GM21529 (cell line): ENCODE data around the gene ATP11A.

ENCODE experiments used
- ATAC-seq: cut with Tn5 transposase; IDR thresholded peaks from one replicate; pipeline ENCODE4 v1.9.1; 2021; ENCODE audit not compliant: unreplicated experiment

The ATP11A gene

DNA sequence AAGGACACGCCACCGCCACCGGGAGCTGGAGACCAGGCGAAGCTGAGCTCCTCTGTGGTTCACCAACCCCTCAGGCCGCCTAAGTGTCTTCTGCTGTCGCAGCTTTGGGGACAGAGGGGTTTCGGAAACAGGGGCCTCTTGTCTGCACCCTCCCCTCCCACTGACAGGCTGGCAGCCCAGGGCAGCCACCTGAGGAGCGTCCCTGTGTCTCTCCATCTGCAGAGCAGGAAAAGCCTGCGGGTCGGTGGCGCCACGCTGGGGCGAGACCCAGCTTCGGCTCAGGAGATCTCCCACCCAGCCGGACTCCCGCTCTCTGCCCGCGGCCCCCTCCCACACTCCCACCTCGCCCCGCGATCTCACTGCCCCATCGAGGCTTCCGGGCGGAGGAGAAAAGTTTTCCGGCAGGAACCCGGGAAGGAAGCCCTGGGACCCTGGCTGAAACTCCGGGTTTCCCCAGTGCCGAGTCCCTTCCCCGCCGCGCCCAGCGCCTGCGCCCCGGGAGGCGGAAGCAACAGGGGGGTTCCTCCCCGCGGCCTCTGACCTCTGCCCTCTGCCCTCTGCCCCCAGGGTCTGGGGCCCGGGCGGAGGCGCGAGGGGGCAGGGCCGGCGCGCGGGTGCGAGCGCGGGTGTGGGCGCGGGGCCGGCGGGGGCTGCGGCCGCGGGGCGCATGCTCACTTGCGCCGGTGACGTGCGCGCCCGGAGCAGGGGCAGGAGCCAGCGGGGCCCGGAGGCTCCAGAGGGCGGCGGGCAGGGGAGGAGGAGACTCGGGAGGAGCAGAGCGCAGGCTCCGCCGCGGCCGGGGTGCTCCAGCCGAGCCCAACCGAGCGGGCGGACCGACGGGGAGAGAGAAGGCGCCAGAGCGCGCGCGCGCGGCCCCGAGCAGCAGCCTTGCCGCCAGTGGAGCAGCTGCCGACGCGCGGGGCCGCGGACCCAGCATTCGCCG lies at the start of gene ATP11A:
Gene ATP11A (plus strand): TSS at position 736 of the 943 bp plus-strand sequence. CDS start 379 bp downstream, outside the sequence.
- ATAC-seq = peak; percentile 70

DNA sequence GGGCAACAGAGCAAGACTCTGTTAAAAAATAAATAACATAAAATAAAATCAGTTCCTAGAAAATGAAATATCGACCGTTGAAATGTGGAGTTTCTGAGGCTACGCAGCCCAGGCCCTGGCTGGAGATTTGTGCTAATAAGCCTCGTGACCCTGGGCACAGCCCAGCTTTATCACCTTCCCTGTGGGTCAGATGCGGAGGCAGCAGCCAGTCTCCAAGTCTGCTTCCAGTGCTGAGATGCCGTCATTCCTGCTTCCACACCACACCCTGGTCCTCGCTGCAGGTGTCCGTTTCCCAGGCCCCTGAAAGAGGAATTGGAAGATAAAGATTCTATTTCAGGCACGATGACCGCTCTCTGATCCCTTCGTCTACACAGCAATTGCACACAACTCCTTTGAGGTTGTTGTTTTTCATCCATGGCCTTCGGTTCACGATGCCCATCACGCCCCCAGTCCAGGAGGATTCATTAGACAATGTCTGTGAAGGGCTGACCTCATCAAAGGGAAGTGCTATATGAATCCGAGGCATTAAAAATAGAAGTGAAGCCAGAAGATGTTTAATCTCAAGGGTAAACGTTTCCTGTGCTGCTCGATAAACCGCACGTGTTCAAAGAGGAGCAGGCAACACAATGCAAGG lies 48.3 kb upstream of the ATP11A start:
- ATAC-seq = no peak

DNA sequence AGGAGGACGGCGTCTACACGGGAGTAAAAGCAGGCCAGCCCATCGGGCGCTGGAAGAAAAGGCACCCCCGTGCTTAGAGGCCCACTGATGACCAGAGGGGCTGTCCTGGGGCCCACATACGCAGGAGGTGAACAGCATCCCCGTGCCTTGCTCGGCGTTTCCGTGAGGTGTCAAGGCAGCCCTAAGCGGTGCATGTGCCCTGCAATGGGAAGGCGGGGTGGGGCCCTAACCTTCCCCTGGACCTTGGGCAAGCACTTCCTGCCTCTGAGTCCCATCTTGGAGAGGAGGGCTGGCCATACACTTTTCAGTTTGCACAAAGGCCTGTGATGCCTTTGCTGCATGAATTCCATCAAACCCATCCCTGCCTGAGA lies 47.8 kb upstream of the ATP11A start:
- no peak for ATAC-seq

DNA sequence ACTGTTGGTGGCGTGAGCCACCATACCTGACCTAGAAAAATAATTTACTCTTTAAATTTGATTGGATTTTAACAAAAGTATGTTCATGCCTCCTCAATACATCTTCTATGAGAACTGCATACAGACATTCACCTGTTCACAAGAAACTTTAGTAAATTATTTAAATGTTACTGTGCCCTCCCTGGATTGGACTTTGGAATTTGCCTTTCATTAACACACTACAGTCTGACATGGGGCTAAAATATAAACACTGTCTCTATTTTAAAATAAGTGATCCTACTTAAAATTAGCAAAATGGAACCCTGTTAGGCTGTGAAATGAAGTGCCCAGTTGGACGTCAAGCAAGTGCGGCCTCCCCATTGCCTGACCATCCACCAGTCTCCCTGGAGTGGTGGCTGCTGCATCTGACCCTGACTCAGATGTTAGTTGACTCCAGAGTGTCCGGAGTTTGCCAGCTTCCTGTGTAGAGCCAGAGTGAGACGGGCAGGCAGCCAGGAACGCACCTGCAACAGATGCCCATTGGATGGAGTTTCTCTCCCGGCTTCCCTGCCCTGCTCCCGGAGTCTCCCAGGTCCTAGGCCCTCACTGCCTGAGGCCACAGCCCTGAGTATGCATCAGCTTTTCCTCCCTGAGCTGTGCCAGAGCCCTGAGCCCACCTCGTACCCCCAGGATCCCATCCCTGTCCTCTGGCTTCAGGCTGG lies 45.9 kb upstream of the ATP11A start:
- ATAC-seq = no peak

DNA sequence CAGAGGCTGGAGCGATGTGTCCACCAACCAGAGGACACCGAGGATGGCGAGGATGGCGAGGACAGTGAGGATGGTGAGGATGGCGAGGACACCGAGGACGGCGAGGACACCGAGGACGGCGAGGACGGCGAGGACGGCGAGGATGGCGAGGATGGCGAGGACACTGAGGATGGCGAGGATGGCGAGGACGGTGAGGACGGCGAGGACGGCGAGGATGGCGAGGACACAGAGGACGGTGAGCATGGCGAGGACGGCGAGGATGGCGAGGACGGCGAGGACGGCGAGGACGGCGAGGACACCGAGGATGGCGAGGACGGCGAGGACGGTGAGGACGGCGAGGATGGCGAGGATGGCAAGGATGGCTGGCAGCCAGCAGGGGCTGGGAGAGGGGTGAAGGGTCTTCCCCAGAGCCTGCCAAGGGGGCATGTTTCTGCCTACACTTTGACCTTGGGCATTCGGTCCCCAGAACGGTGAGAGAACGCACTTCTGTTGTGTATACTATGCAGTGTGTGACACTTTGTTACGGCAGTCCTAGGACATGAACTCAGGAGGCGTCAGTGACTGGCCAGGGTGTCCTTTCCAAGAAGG lies 44.4 kb upstream of the ATP11A start:
- ATAC-seq = no peak

DNA sequence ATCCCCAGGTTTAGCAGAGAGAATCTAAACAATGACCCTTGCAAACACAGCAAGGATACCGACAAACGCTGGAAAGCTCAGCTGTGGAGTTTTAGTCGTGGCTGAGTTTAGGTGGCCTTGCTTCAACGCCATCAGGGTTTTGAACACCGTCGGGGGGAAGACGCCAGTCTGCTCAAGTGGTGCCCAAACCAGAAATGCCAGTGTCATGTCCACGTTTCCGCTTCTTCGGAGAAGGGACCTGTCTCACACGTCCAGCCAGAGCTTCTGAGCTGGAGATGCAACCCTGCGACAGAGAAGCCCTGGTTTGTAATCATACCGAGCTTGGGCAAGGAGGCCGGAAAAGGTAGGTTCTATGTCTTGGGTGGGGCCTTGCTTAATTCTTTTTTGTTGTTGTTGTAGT lies 42.6 kb upstream of the ATP11A start:
- no peak for ATAC-seq

DNA sequence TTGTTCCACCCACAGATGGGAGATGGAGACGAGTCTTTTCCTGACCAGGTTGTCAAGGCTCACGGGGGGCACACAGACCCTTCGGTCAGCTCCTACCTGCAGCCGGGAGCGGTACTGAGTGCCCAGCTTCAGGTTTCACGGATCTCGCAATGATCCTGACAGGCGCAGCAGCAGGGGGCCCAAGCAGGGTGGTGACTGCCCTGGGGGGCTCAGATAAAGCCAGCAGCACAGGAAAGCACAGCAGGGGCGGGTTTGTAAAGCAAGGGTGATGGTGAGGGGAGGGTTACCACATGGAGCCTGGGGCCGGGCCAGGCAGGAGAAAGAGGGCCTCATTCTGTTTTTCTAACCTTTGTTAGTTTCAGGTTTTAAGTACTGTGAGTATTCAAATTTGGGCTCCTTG lies 41.7 kb upstream of the ATP11A start:
- no peak for ATAC-seq

DNA sequence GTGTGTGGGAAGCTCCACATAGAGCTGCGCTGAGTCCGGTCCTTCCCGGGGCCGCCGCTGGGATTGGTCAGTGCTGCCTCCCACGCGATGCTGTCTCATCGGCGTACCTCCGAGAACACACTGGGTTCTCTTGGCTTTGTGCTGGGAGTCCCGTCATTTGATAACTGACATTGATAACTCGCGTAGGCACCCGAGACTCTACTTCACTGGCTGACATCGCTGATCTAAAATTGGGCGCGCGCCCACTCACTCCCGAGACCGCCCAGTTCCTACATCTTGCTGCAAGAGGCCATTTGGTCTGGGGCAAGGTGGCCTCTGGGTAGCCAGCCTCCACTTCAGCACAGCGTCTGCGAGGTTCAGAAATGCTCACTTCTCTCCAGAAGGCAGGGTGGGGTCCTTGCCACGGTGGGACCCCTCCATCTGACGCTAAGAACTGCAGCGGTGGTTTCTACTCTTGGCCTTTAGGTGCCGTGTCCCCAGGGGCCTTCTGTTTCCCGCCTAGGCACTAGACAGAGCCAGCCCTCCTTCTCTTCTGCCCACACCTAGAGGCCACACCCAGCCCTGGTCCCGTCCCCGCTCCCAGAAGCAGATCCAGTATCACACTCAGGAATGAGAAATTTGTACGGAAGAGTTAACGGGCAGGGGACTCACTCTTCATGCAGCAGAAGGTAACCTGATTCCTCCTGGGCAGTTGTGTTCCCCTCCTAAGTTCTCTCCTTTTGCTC lies 40.7 kb upstream of the ATP11A start:
- ATAC-seq = no peak

DNA sequence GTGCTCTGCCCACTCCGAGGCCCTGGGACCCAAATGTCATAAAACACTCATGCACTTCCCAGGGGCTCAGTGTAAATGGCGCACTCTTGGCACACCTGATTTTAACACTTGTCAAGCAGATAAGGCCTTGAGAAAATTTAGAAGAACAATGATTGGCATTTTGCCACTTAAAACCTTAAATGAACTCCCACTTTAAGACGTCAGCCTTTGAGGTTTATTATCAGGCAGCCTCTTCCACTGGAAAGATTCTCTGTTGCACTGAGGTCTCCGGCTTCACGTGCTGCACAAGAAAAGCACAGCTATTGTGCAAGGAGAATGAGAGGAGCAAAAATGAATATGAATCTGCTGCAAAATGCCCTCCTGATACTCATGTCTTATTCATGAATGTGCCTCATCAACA lies 38.5 kb upstream of the ATP11A start:
- ATAC-seq = no peak

DNA sequence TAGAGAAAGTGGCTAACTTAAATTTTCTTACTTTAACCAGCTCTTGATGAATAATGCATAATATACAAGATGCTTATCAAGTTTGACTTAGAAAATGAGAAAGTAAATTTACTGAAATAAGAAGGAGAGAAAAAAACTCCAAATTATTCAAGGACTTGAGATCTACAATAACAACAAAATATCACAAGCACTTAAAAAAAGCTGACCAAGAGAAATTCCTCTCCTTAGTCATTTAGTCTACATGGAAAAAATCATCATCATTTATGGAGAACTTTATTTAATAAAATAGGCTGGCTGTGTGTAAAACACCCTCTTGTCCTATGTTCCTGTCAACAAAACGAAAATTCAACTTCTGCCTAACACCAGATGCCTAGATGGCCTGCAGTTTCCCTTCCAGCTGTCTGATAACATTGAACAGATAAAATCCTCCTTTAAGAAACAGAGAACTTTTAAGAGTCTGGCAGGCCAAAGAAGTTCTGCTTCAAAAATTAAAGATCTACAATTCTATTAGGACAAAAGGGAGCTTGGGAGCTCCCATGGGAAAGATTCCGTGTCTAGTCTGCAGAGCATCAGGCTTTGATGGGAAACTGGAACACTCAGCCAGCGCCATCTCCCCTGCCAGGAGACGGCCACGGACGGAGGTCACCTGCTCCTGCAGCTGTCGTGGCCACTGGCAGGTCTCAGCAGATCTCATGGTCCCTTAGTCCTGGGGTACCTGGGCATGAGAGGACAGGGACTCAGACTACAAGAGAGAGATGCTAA lies 37.9 kb upstream of the ATP11A start:
- no peak for ATAC-seq

DNA sequence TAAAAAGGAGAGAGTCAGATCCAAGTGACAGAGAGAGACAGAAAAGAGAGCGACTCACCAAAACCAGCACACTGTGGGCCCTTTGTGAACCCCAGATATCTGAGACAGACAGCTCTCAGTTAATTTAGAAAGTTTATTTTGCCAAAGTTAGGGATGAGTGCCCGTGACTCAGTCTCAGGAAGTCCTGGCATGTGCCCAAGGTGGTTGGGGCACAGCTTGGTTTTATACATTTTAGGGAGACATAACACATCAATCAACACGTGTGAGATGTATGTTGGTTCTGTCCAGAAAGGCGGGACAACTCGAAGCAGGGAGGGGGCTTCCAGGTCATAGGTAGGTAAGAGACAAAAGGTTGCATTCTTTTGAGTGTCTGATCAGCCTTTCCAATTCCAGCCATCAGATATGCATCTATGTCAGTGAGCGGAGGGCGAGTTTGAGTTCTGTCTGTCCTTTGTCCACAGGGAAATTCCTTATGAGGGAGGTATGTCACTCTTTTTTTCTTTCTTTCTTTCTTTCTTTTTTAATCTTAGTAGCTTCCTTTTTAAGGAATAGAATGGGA lies 37.2 kb upstream of the ATP11A start:
- no peak for ATAC-seq

DNA sequence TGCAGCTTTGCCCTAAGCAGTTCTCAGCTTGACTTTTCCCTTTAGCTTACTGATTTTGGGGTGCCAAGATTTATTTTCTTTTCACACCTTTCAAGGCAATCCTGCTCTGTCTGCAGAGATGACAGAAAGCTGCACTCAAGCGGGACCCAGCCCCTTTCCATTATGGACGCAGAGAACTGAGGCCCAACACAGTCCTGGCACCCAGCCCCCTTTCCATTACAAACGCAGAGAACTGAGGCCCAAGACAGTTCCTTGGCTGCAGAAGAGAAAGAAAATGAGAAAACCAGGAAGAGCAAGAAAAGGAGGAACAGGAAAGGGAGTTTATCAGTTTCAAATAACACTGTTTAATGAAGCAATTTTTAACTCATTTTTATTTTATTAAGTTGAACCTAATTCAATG lies 36.8 kb upstream of the ATP11A start:
- no peak for ATAC-seq

DNA sequence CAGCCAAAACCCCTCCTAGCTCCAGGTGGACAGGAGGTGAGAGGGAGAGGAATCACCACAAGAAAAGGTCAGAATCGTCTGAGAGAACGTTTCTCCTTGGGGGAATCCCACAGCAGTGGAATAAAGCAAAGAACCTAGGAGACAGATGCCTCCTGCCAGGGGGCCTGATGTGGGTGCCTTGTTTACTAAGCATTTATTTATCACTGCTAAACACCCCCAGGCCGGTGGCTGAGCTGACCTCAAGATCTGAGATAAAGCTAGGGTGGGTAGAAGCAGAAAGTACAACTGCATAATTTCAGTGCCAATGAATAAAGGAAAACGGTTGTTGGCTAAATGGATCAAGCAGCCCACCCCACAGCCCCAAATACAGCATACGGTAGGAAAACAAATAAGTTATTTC lies 33.9 kb upstream of the ATP11A start:
- ATAC-seq = no peak

DNA sequence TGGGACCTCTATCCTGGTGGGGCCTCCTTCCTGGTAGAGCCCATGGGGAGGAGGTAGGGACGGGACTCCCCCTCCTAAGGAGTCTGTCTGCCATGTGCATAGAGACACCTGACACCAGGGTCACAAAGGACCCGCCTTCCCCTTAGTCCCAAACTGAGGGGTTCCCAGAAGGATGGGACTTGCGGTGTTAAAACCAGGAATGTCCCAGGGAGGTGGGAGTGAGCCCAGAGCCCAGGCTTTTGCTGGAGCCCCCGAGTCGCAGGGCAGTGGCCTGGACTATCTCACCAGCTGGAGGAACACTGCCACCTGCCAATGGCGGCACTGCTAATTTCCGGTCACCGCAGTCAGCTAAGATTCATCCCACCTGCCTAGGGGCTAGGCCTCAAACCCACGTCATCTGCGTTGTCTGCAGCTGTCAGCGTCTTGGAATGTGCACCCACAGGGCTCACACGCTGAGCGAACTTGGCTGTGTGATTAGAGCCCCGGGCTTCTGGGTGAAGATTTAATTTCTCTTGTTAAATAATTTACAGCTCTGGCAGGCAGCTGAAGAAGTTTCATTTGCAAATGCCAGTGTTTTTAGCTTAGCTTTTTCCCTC lies 31.9 kb upstream of the ATP11A start:
- ATAC-seq = no peak

DNA sequence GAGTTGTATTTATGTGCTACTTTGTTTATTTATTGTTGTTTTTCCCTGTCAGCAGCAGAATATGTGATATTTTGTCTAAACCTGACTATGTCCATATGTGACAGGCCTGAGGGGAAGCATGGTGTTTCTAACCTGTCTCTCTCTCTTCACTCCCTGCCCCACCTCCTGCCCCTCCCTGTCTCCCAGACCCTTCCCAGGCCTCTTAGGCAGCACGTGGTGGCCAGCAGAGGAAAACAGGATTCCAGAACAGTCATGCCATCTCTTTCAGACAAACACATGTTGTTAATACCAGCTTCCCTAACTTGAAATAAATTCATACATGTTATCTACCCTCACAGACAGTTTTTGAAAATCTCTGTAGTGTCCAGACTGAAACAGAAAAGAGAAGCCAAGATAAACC lies 31.0 kb upstream of the ATP11A start:
- ATAC-seq = no peak

DNA sequence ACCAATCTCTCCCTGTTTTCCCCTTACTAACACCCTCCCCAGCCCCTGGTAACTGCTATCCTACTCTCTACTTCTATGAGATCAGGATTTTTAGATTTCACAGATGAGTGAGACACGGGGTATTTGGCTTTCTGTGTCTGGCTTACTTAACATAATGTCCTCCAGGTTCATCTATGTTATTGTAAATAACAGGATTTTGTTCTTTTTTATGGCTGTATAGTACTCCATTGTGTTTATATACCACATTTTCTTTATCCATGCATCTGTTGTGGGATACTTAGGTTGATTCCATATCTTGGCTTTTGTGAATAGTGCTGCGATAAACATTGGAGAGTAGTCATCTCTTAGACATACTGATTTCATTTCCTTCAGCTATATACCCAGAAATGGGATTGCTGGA lies 28.5 kb upstream of the ATP11A start:
- no peak for ATAC-seq

DNA sequence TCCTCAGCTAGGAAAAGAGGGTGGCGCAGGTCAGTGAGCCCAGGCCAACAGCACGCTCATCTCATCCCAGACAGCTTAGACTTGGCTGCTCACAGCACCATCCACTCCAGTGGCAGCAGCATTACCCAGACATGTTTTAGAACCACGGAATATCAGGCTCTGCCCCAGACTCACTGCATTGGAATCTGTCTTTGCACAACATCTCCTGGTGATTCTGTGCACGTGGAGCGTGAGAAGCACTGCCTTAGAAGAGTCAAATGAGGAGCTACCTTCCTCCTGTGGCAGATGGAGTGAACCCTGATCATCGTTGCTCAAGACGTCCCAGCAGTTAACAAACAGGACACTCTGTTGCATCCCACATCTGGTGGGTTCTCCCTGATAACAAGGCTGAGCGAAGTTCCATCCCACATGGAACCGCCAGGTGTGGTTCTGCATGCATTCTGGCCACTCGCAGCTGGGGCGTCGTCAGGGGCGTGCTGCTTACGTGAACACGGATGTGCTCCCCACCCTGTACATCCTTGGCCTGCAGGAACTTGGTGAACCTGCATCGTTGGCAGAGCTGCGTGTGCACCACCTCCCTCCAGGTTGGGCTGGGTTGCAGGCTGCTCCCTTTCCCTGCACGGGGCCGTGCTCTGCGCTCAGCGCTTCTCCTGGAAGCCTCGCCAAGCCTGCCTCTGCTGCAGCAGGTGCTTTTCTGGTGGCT lies 25.2 kb upstream of the ATP11A start:
- ATAC-seq = no peak

DNA sequence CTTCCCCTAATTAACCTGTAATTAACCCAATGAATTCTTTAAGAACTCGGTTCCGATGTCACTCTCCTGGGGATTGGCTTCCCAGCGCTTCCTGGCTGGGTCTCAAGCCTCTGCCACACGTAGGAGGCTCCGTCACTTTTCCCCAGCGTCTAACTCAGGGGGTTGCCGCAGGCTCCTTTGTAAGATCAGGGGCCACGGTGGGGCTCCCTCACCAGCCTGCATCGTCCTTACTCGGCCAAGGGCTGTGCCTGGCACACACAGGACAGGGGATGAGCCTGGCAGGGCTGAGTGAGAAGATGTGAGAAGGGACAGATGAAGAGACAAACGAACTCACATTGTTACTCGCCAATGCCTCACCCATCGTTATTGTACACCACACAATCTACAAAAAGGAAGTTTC lies 20.9 kb upstream of the ATP11A start:
- ATAC-seq = no peak
